ENCODE results near the gene PPP1CB.

DNA sequence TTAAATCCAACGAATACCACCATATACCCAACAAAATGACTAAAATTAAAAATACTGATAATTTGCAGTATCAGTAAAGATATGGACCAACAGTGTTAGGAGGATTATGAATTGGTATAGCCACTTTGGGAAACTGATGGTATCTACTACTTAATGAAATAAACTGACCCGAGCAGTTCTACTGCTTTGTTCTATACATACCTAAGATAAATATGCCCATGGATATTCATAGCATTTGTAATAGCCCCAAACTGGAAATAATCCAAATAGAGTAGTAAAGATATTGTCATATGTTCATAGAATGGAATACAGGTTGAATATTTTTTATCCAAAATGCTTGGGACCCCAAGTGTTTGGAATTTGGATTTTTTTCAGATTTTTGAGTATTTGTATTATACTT, 20.7 kb downstream of the PPP1CB start:
- TF ChIP-seq CTCF (IDR thresholded peaks at IDR 0.05) (no peak), POLR2A (IDR thresholded peaks at IDR 0.05) (no peak), POLR2AphosphoS5 (IDR thresholded peaks at IDR 0.05; ENCODE audit: insufficient read depth in 1 of 2, low read depth in 1 of 2) (no peak)
